SK-N-SH treated with all-trans-retinoic acid at 6 μM for 48 hours (cell line): ENCODE measurements around the gene DGCR2.

Experiments
- ATAC-seq: fragments of 200-7000 bp; cut with Tn5 transposase; 3 replicates; pipeline ENCODE4 v1.9.1; 2020; ENCODE audit warnings: mild to moderate bottlenecking, moderate library complexity
- ARNTL ChIP-seq: fragments of 450-650 bp; formaldehyde crosslinking; IDR thresholded peaks from 2 replicates; pipeline ENCODE4 v1.5.0; 2020; ENCODE audit warnings: low read depth, mild to moderate bottlenecking, moderate library complexity, borderline replicate concordance
- CREB5 ChIP-seq: fragments of 250-450 bp; sonication (Bioruptor Pico); IDR thresholded peaks from 2 replicates; pipeline ENCODE4 v1.5.1; 2020; ENCODE audit warnings: low read depth, mild to moderate bottlenecking, moderate library complexity
- CSDC2 ChIP-seq: fragments of 250-450 bp; sonication (Bioruptor Pico); IDR thresholded peaks from 2 replicates; pipeline ENCODE4 v1.5.0; 2020; ENCODE audit warnings: mild to moderate bottlenecking, moderate library complexity
- CSRNP3 ChIP-seq: fragments of 250-450 bp; sonication (Bioruptor Pico); IDR thresholded peaks from 2 replicates; pipeline ENCODE4 v1.5.1; 2021; ENCODE audit warnings: mild to moderate bottlenecking, moderate library complexity
- GLIS3 ChIP-seq: fragments of 250-450 bp; sonication (Bioruptor Pico); IDR thresholded peaks from 2 replicates; pipeline ENCODE4 v1.5.0; 2020; ENCODE audit warnings: mild to moderate bottlenecking, moderate library complexity
- ISL1 ChIP-seq: fragments of 250-450 bp; sonication (Bioruptor Pico); IDR thresholded peaks from 2 replicates; pipeline ENCODE4 v2.1.2; 2022; ENCODE audit warnings: mild to moderate bottlenecking, moderate library complexity
- OSR1 ChIP-seq: fragments of 250-450 bp; sonication (Bioruptor Pico); IDR thresholded peaks from 2 replicates; pipeline ENCODE4 v1.8.0; 2022; ENCODE audit warnings: moderate library complexity, mild to moderate bottlenecking, inconsistent platforms
- PATZ1 ChIP-seq: fragments of 250-450 bp; sonication (Bioruptor Pico); IDR thresholded peaks from 2 replicates; pipeline ENCODE4 v1.8.0; 2020; ENCODE audit warnings: mild to moderate bottlenecking, moderate library complexity, borderline replicate concordance
- POU6F1 ChIP-seq: fragments of 250-450 bp; sonication (Bioruptor Pico); IDR thresholded peaks from 2 replicates; pipeline ENCODE4 v1.8.0; 2021; ENCODE audit warnings: low read depth, mild to moderate bottlenecking, moderate library complexity, borderline replicate concordance
- PPARA ChIP-seq: fragments of 250-450 bp; sonication (Bioruptor Pico); IDR thresholded peaks from 2 replicates; pipeline ENCODE4 v1.5.0; 2020; ENCODE audit warnings: mild to moderate bottlenecking, borderline replicate concordance
- SNAI2 ChIP-seq: fragments of 250-450 bp; sonication (Bioruptor Pico); IDR thresholded peaks from 2 replicates; pipeline ENCODE4 v1.5.0; 2020; ENCODE audit warnings: mild to moderate bottlenecking, moderate library complexity
- TOX ChIP-seq: fragments of 250-450 bp; sonication (Bioruptor Pico); IDR thresholded peaks from 2 replicates; pipeline ENCODE4 v1.8.0; 2021; ENCODE audit warnings: mild to moderate bottlenecking, moderate library complexity, borderline replicate concordance
- TSHZ2 ChIP-seq: fragments of 250-450 bp; sonication (Bioruptor Pico); IDR thresholded peaks from 2 replicates; pipeline ENCODE4 v1.5.0; 2020; ENCODE audit warnings: mild to moderate bottlenecking, moderate library complexity
- ZC3H10 ChIP-seq: fragments of 250-450 bp; sonication (Bioruptor Pico); IDR thresholded peaks from 2 replicates; pipeline ENCODE4 v1.5.1; 2021; ENCODE audit warnings: mild to moderate bottlenecking, moderate library complexity
- ZFP3 ChIP-seq: fragments of 250-450 bp; sonication (Bioruptor Pico); IDR thresholded peaks from 2 replicates; pipeline ENCODE4 v1.5.0; 2020; ENCODE audit warnings: mild to moderate bottlenecking, moderate library complexity
- ZFP30 ChIP-seq: fragments of 450-650 bp; formaldehyde crosslinking; IDR thresholded peaks from 2 replicates; pipeline ENCODE4 v1.5.0; 2022; ENCODE audit warnings: mild to moderate bottlenecking, moderate library complexity
- ZNF70 ChIP-seq: fragments of 450-650 bp; formaldehyde crosslinking; IDR thresholded peaks from 2 replicates; pipeline ENCODE4 v1.5.0; 2020; ENCODE audit warnings: mild to moderate bottlenecking, moderate library complexity
- ZNF8 ChIP-seq: fragments of 450-650 bp; formaldehyde crosslinking; IDR thresholded peaks from 2 replicates; pipeline ENCODE4 v1.5.0; 2020; ENCODE audit warnings: mild to moderate bottlenecking, moderate library complexity

Gene DGCR2

GRCh38 chr22:19043121-19044085, 78.8 kb downstream of the DGCR2 start:
- ATAC-seq: no peak; the same call in 2 of the 3 replicates
- TF ChIP-seq ZNF8 (no peak), ZNF70 (CRISPR knock-in tag) (no peak), CREB5 (CRISPR knock-in tag) (no peak), PATZ1 (no peak), GLIS3 (CRISPR knock-in tag) (no peak), POU6F1 (CRISPR knock-in tag) (no peak), ZC3H10 (CRISPR knock-in tag) (no peak), ISL1 (CRISPR knock-in tag) (no peak), CSDC2 (no peak), ARNTL (no peak), CSRNP3 (CRISPR knock-in tag) (no peak), SNAI2 (CRISPR knock-in tag) (no peak), PPARA (no peak), ZFP3 (CRISPR knock-in tag) (no peak), TSHZ2 (CRISPR knock-in tag) (no peak)

GRCh38 chr22:19042285-19043120, 79.7 kb downstream of the DGCR2 start:
- TF ChIP-seq GLIS3 (CRISPR knock-in tag) (no peak), TSHZ2 (CRISPR knock-in tag) (no peak), ZFP30 (no peak), PPARA (no peak), CSDC2 (no peak), TOX (CRISPR knock-in tag) (no peak), OSR1 (no peak), CREB5 (CRISPR knock-in tag) (no peak), ARNTL (no peak)
- TF ChIP-seq, all 23 proteins: peak for 0

More at GRCh38 chr22:19042285-19043120, 79.7 kb downstream of the DGCR2 start:
- no peak for ATAC-seq
